Measurements from ENCODE around the gene ARHGAP42.

ARHGAP42 gene

GRCh38 chr11:100774859-100775258 is 87.8 kb downstream of the ARHGAP42 start:
- TF ChIP-seq CTCF (IDR thresholded peaks at IDR 0.05; ENCODE audit: control insufficient read depth, insufficient read depth, low read depth, low read length, missing control alignments), result no peak
- no peak overlapping the region for H3K4me3 ChIP-seq (ENCODE audit: control insufficient read depth, low read depth, low read length)
- no peak for DNase-seq (ENCODE audit: low read depth)

- TF ChIP-seq CTCF (IDR thresholded peaks at IDR 0.05; ENCODE audit: control insufficient read depth, insufficient read depth, low read depth, low read length, missing control alignments), result no peak
- no peak for DNase-seq (ENCODE audit: low read depth)
- H3K4me3 ChIP-seq (ENCODE audit: control insufficient read depth, low read depth, low read length), result no peak overlapping the region
Observed at GRCh38 chr11:100776212-100776896, 89.3 kb downstream of the ARHGAP42 start.

- no peak for TF ChIP-seq CTCF (IDR thresholded peaks at IDR 0.05; ENCODE audit: control insufficient read depth, insufficient read depth, low read depth, low read length, missing control alignments)
- no peak overlapping the region for H3K4me3 ChIP-seq (ENCODE audit: control insufficient read depth, low read depth, low read length)
- no peak for DNase-seq (ENCODE audit: low read depth)
Observed at GRCh38 chr11:100777103-100777502, 90.0 kb downstream of the ARHGAP42 start.

GRCh38 chr11:100777736-100778135 is 90.6 kb downstream of the ARHGAP42 start:
- H3K4me3 ChIP-seq (ENCODE audit: control insufficient read depth, low read depth, low read length), result no peak overlapping the region
- DNase-seq (ENCODE audit: low read depth), result no peak
- no peak for TF ChIP-seq CTCF (IDR thresholded peaks at IDR 0.05; ENCODE audit: control insufficient read depth, insufficient read depth, low read depth, low read length, missing control alignments)

- no peak for DNase-seq (ENCODE audit: low read depth)
- no peak for TF ChIP-seq CTCF (IDR thresholded peaks at IDR 0.05; ENCODE audit: control insufficient read depth, insufficient read depth, low read depth, low read length, missing control alignments)
- no peak overlapping the region for H3K4me3 ChIP-seq (ENCODE audit: control insufficient read depth, low read depth, low read length)
Observed at GRCh38 chr11:100778166-100778785, 91.2 kb downstream of the ARHGAP42 start.

GRCh38 chr11:100780470-100780869 is 93.4 kb downstream of the ARHGAP42 start:
- TF ChIP-seq CTCF (IDR thresholded peaks at IDR 0.05; ENCODE audit: control insufficient read depth, insufficient read depth, low read depth, low read length, missing control alignments), result no peak
- no peak overlapping the region for H3K4me3 ChIP-seq (ENCODE audit: control insufficient read depth, low read depth, low read length)
- no peak for DNase-seq (ENCODE audit: low read depth)
